Activated naive CD8-positive, alpha-beta T cell (primary cell): Measurements from ENCODE around the gene INPP5E.

Experiments used
- H3K27ac Mint-ChIP-seq: one replicate; pipeline ENCODE4 v1.8.0; 2021; ENCODE audit warnings: mixed read lengths
- H3K27me3 Mint-ChIP-seq: one replicate; pipeline ENCODE4 v1.8.0; 2021; ENCODE audit warnings: mixed read lengths
- H3K36me3 Mint-ChIP-seq: one replicate; pipeline ENCODE4 v1.8.0; 2021; ENCODE audit warnings: mixed read lengths
- H3K4me1 Mint-ChIP-seq: one replicate; pipeline ENCODE4 v1.8.0; 2021; ENCODE audit warnings: low read depth, mixed read lengths
- H3K4me3 Mint-ChIP-seq: one replicate; pipeline ENCODE4 v1.8.0; 2021; ENCODE audit warnings: mild to moderate bottlenecking, mixed read lengths
- H3K9me3 Mint-ChIP-seq: one replicate; pipeline ENCODE4 v1.8.0; 2021; ENCODE audit warnings: low read depth, mixed read lengths

INPP5E gene

GRCh38 chr9:136481558-136481957 lies 41.9 kb upstream of the INPP5E start:
- Mint-ChIP-seq H3K36me3 (no peaks in the 10 kb centered on the region), H3K27ac (peak overlapping the region; percentile 83), H3K27me3 (no peaks in the 10 kb centered on the region), H3K4me1 (peaks cover 38% of the 10 kb centered on the region), H3K9me3 (no peaks in the 10 kb centered on the region), H3K4me3 (peak overlapping the region; percentile 90)

DNA sequence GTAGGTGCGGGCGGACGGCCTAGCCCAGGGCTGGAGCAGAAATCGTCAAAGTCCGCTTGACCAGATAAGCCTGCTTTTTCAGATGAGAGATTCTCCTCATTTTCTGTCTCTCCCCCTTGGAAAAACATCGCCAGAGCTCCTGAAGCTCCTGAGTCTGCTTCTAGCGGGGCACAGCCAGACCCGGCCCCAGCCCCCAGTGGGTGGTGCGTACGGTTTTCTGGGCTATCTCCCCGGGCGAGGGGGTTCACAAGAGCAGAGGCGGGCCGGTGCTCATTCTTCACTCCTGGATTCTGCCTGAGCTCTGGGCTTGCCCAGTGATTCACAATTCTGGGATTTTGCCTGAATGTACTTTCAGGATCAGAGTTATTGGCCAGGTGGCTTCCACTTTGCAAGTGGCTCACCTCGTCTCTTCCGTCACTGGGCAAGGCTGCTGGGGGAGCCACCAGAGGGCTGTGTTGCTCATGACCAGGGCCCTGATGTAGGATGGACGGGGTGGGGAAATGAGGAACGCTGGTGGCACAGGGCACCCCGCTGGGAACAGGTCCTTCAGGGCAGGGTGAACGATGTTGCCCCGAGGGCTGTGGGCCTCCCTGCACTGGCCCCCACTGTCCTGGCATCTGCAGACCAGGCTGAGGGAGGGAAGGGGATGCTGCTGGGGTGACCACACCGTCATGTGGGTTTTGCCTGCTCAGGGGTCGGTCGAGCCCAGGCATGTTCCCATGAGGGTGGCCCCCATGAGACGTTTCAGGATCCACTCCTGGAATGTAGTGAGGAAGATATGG lies 36.9 kb upstream of the INPP5E start:
- Mint-ChIP-seq H3K27me3 (no peaks in the 10 kb centered on the region), H3K36me3 (no peaks in the 10 kb centered on the region)

DNA sequence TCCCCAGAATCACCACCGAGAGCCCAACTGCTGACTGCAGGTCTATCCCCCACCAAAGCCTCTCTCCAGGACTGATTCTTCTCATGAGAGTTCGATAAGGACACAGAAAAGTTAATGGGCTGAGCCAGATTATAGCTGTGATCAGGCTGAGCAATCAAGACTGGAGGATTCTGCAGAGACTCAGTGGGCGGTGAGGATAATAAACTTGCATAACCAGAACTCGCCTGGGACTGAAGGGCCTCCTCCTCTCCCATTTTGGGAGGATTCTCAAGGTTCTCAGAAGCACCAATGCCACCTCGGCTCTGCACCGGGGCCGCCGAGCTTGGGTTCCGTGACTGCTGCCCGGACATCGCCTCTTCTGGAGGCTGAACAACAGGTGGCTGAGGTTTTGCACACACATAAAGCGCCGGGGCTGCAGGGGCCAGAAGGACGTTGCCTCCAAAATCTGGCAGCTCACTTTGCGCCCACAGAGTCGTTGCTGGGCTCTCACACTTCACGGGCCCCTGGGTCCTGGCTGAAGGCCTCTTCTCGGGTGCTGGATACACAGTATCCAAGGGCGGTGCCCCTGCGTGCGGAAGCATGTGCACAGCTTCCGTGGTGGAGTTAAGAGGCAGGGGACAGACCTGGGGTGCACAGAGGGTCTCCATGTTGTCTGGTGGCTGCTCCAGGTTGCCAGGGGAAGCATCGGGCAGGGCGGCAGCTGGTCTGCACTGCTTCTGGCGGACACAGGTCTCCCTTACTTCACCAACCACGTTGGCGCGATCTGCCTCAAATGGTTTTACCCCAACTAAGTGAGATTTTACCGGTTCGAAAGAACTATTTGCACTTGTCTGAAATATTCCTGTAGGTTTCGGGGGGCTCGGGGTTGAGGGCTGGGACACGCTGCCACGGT lies 35.6 kb upstream of the INPP5E start:
- H3K4me1 Mint-ChIP-seq: peaks cover 15% of the 10 kb centered on the region
- H3K4me3 Mint-ChIP-seq: no peak overlapping the region
- no peaks in the 10 kb centered on the region for H3K27me3 Mint-ChIP-seq
- H3K27ac Mint-ChIP-seq: no peak overlapping the region
- no peaks in the 10 kb centered on the region for H3K9me3 Mint-ChIP-seq
- no peaks in the 10 kb centered on the region for H3K36me3 Mint-ChIP-seq

More for the DNA sequence above, 36.9 kb upstream of the INPP5E start:
- Mint-ChIP-seq H3K4me3 (no peak overlapping the region), H3K27ac (no peak overlapping the region), H3K4me1 (peaks cover 23% of the 10 kb centered on the region), H3K9me3 (no peaks in the 10 kb centered on the region)

- Mint-ChIP-seq H3K9me3 (no peaks in the 10 kb centered on the region), H3K4me3 (no peak overlapping the region), H3K4me1 (peaks cover 9% of the 10 kb centered on the region), H3K27ac (no peak overlapping the region), H3K36me3 (no peaks in the 10 kb centered on the region), H3K27me3 (no peaks in the 10 kb centered on the region)
Observed at GRCh38 chr9:136474021-136474640, 34.5 kb upstream of the INPP5E start.

DNA sequence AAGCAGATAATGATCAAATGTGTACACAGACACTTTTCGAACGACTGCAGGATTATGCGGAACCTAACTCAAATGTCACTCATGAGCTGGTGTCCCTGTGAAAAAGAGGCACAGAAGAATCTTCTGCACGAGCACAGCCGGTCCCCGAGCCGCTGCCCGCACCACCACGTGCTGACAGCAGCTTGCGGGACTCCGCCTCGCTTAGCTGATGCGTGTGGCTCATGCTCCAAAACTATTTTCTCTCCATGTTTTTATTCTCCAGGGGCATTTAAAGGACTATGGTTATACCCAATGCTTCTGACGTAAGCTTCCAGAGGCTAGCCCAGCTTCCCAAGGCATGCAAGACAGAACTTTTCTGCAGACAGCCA lies 33.7 kb upstream of the INPP5E start:
- Mint-ChIP-seq H3K36me3 (no peaks in the 10 kb centered on the region), H3K9me3 (no peaks in the 10 kb centered on the region), H3K4me3 (no peak overlapping the region), H3K4me1 (peaks cover 3% of the 10 kb centered on the region), H3K27ac (no peak overlapping the region), H3K27me3 (no peaks in the 10 kb centered on the region)

DNA sequence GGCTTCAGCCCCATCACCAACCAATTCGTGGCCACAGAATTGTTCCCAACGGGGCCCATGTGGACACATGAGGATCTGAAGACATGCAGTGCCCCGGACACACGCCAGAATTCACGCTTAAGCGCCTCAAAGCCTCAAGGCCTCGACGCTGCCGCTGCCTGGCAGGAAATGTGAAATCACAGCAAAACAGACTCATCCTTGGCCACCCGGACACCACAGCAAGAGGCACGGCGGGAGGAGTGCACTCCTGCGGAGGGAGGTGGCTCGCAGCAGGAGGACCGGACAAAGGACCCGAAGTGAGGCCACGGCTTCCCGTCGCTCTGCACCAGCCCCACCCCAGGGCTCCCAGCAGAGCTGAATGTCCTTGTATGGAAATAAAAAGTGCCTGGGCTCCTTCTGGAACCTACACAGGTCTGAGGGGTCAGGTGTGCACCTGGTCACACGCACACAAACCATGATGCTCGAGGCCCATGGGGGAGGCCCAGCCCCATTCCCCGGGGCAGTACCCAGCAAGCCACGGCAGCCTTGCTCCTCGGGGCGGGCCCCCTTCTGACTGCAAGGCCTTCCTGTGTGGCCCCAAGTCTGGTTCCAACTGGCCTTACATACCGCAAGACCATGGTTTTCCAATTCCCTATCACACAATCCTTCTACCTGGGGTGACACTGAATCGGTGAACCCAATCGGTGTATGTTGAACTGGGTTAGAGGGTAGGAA lies 33.2 kb upstream of the INPP5E start:
- no peaks in the 10 kb centered on the region for H3K36me3 Mint-ChIP-seq
- H3K9me3 Mint-ChIP-seq: no peaks in the 10 kb centered on the region
- no peaks in the 10 kb centered on the region for H3K27me3 Mint-ChIP-seq
- H3K4me1 Mint-ChIP-seq: peaks cover under 1% of the 10 kb centered on the region
- no peak overlapping the region for H3K27ac Mint-ChIP-seq
- no peak overlapping the region for H3K4me3 Mint-ChIP-seq

- Mint-ChIP-seq H3K27ac (no peak overlapping the region), H3K27me3 (no peaks in the 10 kb centered on the region), H3K36me3 (no peaks in the 10 kb centered on the region), H3K9me3 (no peaks in the 10 kb centered on the region), H3K4me1 (no peaks in the 10 kb centered on the region), H3K4me3 (no peak overlapping the region)
Observed at GRCh38 chr9:136471802-136472487, 32.3 kb upstream of the INPP5E start.

DNA sequence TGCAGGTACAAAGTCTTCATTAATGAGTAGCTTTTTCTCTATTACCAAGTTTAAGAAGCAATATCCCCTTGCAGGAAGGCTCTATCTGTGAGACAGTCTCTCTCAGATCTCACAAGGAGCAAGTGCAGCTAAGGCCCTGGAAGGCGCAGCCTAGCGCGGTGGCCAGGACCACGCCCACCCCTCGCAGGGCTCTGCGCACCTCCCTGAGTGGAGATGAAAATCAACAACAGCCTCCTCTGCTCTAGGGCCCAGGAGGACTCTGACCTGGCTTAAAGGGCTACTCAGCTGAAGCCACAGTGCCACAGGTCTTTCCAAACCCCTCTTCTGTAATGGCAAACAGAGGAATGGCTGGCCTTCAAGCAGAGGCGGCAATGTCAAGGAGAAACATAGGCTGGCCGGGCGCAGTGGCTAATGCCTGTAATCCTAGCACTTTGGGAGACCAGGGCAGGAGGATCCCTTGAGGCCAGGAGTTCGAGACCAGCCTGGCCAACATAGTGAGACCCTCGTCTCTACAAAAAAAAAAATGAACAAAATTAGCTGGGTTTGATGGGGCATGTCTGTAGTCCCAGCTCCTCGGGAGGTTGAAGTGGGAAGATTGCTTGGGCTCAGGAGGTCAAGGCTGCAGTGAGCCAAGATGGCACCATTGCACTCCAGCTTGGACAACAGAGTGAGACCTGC lies 31.3 kb upstream of the INPP5E start:
- no peaks in the 10 kb centered on the region for H3K36me3 Mint-ChIP-seq
- no peaks in the 10 kb centered on the region for H3K9me3 Mint-ChIP-seq
- no peaks in the 10 kb centered on the region for H3K27me3 Mint-ChIP-seq
- no peak overlapping the region for H3K27ac Mint-ChIP-seq
- H3K4me3 Mint-ChIP-seq: no peak overlapping the region
- H3K4me1 Mint-ChIP-seq: no peaks in the 10 kb centered on the region

- H3K36me3 Mint-ChIP-seq: no peaks in the 10 kb centered on the region
- H3K4me3 Mint-ChIP-seq: no peak overlapping the region
- no peaks in the 10 kb centered on the region for H3K27me3 Mint-ChIP-seq
- no peak overlapping the region for H3K27ac Mint-ChIP-seq
- no peaks in the 10 kb centered on the region for H3K4me1 Mint-ChIP-seq
- H3K9me3 Mint-ChIP-seq: no peaks in the 10 kb centered on the region
Observed at GRCh38 chr9:136470356-136470755, 30.7 kb upstream of the INPP5E start.

DNA sequence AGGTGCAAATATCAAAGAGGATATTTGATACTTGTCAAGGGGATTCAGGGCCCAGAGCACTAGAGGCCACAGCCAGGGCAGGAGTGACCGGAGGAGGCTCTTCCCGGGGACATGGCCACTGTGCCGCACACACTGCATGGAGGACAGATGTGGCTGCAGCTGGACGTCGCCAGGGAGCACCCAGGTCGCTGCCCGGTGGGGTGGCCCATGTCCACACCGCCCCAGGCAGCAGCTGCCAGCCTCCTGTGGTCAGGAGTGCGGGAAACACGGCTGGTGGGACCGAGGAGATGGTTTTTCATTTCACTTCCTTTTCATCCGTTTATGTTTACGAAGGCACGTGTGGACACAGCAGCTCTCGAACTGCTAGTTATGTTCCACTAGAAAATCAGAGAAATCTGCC lies 28.1 kb upstream of the INPP5E start:
- Mint-ChIP-seq H3K4me3 (no peak overlapping the region), H3K4me1 (no peaks in the 10 kb centered on the region), H3K36me3 (no peaks in the 10 kb centered on the region), H3K9me3 (no peaks in the 10 kb centered on the region), H3K27ac (no peak overlapping the region), H3K27me3 (no peaks in the 10 kb centered on the region)

- Mint-ChIP-seq H3K36me3 (no peaks in the 10 kb centered on the region), H3K4me3 (no peak overlapping the region), H3K9me3 (no peaks in the 10 kb centered on the region), H3K27me3 (no peaks in the 10 kb centered on the region), H3K4me1 (no peaks in the 10 kb centered on the region), H3K27ac (no peak overlapping the region)
Observed at GRCh38 chr9:136466155-136466541, 26.5 kb upstream of the INPP5E start.

DNA sequence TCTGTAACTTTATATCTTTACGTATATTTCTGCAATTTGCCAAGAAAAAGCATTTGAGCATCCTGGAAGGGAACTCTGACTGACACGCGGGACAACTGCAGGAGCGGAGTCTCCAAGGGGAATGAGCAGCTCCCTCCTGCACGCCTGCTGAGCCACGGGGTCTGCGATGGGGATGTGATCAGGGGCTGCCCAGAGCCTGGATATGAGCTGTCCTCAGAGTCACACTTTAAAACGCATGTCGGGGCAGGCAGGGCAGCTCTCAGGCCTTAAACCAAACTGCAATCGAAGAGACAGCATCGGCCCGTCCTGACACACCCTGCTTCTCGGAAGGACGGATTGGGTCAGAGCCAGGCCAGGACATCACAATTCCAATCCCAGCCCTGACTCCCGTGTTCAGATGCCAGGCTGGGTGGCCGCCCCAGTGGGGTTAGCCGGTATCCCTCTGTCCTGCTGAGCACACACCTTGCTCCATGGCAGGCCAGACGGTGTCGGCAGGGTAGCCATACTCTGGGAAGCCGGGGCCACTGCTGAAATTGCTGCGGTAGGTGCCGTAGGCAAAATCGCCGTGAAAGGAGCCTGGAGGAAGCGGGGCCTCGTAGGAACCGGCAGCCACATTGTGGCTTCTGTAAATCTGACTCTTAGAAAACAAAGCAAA lies 26.0 kb upstream of the INPP5E start:
- H3K4me3 Mint-ChIP-seq: no peak overlapping the region
- H3K4me1 Mint-ChIP-seq: no peaks in the 10 kb centered on the region
- H3K36me3 Mint-ChIP-seq: no peaks in the 10 kb centered on the region
- no peaks in the 10 kb centered on the region for H3K27me3 Mint-ChIP-seq
- H3K9me3 Mint-ChIP-seq: no peaks in the 10 kb centered on the region
- no peak overlapping the region for H3K27ac Mint-ChIP-seq

DNA sequence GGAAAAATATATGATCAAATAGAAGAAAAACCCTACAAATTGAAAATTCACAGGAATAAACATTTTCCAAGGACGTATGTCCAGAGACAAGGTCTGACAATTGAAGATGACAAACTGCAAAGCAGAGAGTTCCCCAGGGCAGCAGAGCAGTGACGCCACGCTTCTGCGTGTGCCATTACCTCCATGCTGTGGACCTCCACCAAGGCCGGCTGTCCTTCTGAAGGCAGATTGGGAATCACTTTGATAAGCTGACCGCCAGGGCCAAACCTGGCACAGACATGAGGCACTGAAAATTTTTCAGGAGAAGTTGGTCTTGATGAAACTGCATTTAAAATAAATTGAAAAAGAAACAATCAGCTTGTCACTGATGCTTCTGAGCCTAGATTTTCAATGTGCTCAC lies 24.6 kb upstream of the INPP5E start:
- no peak overlapping the region for H3K4me3 Mint-ChIP-seq
- no peaks in the 10 kb centered on the region for H3K36me3 Mint-ChIP-seq
- H3K9me3 Mint-ChIP-seq: no peaks in the 10 kb centered on the region

More for the DNA sequence above, 24.6 kb upstream of the INPP5E start:
- H3K4me1 Mint-ChIP-seq: no peaks in the 10 kb centered on the region
- no peaks in the 10 kb centered on the region for H3K27me3 Mint-ChIP-seq
- no peak overlapping the region for H3K27ac Mint-ChIP-seq
